Epithelial cell of esophagus (primary cell): ENCODE data around the gene TMEM87A.
A peak's percentile ranks its signal among the peaks of the same experiment; 100 is the strongest.

ENCODE experiments used
- DNase-seq: peaks from one replicate; pipeline ENCODE4 v3.0.0; 2010; ENCODE audit warnings: low read depth
- H3K4me3 ChIP-seq: 2 replicates; pipeline ENCODE4 v1.5.1; 2011; ENCODE audit warnings: mild to moderate bottlenecking, low read length, control low read depth
- CTCF ChIP-seq: IDR thresholded peaks from 2 replicates; pipeline ENCODE4 v1.5.1; 2011; ENCODE audit warnings: low read depth, mild to moderate bottlenecking, low read length, control low read depth, inconsistent platforms; ENCODE audit not compliant: insufficient read depth; ENCODE audit errors: missing control alignments

The TMEM87A gene

GRCh38 chr15:42217568-42217967, 55.7 kb downstream of the TMEM87A start:
- no peak for DNase-seq
- TF ChIP-seq CTCF, result no peak
- H3K4me3 ChIP-seq, result no peak overlapping the region

GRCh38 chr15:42215913-42216829, 57.1 kb downstream of the TMEM87A start:
- DNase-seq, result no peak
- TF ChIP-seq CTCF, result no peak
- H3K4me3 ChIP-seq, result no peak overlapping the region

DNA sequence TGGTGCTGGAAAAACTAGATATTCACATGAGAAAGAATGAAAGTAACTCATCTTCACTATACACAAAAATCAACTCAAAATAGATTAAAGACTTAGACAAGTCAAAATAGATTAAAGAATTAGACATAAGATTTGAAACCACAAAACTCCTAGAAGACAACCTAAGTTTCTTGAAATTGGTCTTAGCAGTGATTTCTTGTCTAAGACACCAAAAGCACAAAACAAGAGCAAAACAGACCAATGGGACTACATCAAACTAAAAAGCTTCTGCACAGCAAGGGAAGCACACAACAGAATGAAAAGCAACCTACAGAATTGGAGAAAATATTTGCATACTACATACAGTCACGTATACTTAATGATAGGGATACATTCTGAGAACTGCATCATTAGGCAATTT, 58.6 kb downstream of the TMEM87A start:
- H3K4me3 ChIP-seq, result no peak overlapping the region
- DNase-seq, result no peak
- TF ChIP-seq CTCF, result no peak

DNA sequence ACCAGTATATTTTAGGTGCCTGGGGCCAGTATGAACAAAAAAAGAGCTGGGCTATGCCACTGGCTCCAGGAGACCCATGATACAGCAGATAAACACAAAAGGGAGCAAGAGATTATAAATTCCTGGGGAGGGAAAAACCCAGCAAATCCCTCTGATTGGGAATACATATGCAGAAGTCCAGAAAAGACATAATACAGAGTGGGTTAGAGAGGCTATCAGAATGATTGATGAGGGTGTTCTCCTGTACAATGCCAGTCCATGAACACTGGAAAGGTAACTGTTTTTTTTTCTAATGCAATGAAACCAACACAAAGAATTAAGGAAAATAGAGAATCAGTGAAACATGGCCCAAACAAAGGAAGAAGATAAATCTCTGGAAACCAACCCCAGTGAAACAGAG, 59.7 kb downstream of the TMEM87A start:
- no peak for TF ChIP-seq CTCF
- no peak for DNase-seq
- no peak overlapping the region for H3K4me3 ChIP-seq

- no peak for DNase-seq
- no peak overlapping the region for H3K4me3 ChIP-seq
- no peak for TF ChIP-seq CTCF
Measured at GRCh38 chr15:42210696-42211095, 62.5 kb downstream of the TMEM87A start.

DNA sequence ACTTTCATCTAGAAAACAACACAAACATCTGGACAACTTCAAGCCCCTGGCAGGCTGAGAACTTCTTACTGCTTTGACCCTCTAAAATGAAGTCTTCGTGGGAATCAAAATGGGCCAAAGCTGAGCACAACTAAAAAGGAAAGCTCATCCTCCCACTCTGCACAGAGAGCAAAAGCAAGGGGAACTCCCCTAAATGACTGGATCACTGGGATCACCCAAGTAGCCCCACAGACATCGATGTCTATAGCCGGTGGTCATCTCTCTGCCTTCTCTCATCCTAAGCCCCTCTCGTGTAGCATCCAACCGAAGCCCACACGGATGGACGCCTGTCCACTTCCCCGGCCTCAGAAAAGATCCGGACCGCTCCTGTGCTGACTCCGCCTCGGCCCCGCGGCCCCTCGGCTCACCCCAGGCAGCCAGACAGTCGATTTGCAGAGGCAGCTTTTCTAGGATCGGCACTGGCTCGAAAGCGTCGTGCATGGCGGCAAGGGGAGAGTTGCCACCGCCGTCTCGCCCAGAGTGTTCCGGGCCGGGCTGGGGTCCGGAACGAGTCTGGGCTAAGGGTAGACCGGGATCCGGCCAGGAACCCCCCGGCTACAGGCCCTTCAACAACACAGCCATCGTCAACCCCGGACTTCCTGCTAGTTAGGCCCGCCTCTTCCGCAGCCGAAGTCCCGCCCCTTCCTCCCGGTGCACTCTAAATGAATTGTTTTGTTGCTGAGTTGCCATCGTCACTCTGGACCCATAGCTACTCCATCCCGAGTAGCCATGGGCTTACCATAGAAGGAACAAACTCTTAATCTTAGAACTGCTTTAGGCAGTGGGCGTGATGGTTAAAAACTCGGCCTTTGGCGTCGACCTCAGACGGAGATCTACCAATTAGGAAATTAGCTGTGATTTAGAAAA, 65.3 kb downstream of the TMEM87A start, which contains the start of gene VPS39:
Gene VPS39 (minus strand): TSS at position 631 of the 906 bp plus-strand sequence. CDS start 151 bp downstream, at position 480.
- TF ChIP-seq CTCF, result no peak
- DNase-seq, result peak; percentile 85

More for the DNA sequence above, 65.3 kb downstream of the TMEM87A start, which contains the start of gene VPS39:
- H3K4me3 ChIP-seq, result peak within 1 kb of the TSS; percentile 67
